HG02678 (cell line): ENCODE measurements around the gene MBNL2.
A peak's percentile ranks its signal among the peaks of the same experiment; 100 is the strongest.

Source experiments
- ATAC-seq: cut with Tn5 transposase; IDR thresholded peaks from one replicate; pipeline ENCODE4 v1.9.1; 2021; ENCODE audit warnings: mild to moderate bottlenecking, moderate library complexity; ENCODE audit not compliant: unreplicated experiment

The MBNL2 gene

DNA sequence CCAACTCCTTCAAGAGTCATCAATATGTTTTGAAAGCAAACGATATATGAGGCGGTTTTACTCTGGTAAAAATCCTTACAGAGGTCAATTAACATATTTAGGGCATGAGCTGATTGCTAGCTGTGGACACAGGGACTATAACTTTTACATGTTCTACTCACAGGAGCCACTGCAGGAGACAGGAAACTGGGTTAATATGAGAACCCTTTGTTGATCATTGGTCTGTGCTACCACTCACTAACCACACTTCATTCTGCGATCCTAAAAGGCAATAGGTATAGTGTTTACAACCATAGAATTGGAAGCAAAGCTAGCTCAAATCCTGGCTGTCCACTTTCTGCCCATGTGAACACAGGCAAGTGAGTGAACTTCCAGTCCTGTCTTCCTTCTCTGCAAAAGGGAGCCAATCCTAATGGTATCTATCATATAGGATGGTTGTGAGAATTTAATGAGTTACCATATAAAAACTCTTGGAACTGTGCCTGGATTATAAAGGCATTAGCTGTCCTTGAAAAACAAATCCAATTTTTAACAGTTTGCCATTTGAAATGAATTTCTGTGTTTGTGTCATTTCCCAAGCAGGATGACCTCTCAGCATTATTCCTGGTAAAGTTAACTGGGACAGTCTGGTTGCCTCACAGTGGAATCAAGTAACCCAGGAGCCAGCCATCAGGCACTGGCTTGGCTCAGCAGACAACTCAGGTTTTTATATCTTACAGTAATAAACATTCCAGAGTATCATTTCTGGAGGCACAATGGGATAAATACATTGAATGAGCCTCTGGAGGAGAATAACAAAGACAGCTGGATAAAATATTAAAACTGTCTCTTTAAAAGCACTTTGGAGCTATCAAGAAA lies 182.0 kb downstream of the MBNL2 start:
- no peak for ATAC-seq

DNA sequence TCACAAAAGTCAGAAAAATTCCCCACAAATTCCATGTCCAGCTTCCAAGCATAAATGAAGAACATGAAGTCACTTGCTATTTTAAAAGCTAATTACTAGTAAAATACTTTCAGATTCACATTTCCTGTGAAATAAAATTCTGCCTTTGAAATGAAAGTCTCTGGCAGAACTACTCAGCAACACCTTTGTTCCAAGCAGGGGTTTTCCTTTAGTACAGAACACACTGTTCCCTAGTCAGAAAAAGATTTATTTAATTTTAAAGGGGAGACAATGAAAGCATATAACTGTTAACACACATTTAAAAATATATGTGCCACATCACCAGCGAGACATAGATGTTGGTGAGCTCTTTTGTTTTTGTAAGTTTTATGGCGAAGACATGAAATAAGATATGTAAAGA lies 185.4 kb downstream of the MBNL2 start:
- no peak for ATAC-seq

DNA sequence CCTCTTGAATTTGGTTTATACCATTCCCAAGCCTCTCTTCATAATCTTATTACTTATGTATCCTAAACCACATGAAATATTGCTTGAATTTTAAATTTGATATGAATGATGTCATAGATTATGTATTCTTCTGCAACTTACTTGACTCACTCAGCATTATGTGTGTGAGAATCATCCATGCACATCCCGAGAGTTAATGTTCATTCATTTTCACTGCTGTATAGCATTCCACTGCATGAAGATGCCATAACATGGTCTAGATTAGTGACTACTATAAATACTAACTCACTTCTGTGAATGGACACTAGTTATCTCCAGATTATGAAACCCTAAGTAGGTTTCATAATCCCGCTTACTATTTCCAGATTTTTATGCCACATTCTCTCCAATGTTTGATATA lies 186.8 kb downstream of the MBNL2 start:
- ATAC-seq: no peak

DNA sequence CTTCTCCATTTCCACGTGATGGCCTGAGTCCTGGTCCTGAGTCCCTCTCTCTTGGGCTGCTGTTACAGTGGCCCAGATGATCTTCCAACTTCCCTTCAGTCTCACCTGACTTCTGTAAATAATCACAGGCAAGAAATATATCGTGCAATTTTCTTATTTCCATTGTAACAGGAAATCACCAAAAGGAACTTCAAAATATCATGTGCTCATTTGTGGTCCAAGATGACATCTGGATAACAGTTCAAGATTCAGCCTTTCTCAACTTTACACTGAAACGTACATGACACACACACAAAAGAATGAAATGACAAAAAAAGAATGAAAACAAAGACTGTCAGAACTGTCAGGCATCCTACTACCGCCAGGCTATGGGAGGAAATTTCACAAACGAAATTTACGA lies 189.9 kb downstream of the MBNL2 start:
- no peak for ATAC-seq

DNA sequence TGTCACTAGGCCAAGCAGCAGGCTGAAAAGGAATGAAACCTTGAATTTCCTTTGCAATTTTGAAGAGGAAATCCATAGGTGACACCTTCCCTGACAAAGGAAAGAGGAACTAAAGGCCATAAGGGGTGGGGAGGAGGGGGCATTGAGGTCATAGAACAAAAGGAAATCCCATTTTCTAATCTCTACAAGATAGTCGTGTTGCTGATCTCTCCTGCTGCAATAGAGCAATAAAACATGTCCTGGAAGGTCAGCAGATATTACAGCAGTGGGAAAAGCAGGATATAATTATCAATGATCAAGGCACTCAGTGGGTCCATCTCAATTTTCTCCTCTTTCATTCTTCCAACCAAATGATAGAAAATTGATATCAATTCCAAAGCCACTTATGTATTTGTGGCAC lies 191.6 kb downstream of the MBNL2 start:
- ATAC-seq: no peak

DNA sequence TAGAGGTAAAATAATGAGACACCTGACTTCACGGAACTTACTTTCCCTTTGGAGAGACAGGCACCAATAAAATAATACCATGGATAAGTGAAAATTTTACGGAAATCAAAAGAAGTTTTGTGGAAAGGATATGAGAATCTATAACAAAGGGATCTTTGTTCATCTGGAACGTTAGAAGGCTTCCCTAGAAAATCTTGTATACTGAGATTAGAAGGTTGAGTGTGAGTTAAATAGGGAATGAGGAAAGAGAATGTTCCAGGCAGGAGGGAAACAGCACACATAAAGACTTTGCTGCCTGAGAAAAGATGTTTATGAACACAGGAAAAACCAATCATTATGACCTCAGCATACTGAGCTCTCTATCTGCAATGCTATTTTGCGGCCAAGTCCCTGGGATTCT lies 192.3 kb downstream of the MBNL2 start:
- ATAC-seq: no peak

DNA sequence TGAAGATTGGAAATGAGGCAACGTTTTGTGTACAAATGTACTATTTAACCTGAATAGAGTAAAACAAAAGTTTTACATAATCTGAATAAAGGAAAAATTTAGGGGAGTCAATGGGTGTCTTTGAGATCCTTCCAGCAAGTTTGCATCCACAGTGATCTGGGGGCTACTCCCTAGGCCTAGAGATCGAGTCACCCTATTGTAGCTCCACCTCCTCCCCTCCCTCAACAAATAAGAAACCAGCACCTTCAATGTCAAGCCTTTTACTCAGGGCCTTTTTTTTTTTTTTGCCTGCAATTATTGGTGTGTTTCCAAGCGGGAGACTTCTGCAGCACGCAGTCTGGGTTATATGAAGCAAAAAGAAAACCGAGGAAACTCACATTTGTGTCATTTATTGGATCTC lies 195.6 kb downstream of the MBNL2 start:
- ATAC-seq: no peak

DNA sequence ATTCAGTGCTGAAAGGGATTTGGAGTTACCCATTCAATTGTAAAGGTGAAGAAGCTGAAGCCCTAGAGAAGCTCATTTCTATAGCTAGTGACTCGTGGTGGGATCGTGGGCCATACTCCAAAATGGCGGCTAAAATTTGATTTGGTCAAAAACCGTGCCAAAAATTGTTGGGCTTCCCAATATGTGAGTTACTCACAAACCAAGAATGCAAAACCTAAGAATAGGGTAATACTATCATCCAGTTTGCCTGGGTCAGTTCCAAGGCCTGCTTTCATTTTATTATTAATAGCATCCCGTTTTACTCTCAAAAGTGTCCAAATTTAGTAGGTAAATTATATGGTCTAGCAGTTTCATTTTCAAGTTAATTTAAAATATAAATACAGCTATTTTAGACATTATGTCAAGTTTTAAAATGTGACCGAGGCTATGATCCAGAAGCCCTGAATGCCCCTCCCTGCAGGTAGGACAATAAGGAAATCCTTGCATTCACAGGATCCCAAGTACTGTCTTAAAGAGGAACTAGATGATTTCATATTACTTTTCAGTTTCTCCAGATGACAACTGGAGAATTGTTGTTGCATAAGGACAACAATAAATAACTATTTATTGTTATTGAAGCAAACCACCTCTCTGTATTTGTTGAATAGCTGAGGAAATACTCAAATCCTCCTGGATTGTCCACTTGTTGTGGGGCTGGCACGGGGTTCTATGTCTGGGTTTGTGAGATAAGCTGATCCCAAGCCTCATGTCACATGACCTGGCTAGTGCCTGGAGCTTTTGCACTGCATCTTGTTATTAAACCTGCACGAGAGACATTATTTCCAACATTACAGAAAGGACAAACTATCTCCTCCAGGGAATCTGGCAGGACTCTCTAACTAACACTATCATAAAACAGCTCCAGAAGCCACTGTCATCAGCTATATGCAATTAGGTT lies 200.3 kb downstream of the MBNL2 start:
- no peak for ATAC-seq

DNA sequence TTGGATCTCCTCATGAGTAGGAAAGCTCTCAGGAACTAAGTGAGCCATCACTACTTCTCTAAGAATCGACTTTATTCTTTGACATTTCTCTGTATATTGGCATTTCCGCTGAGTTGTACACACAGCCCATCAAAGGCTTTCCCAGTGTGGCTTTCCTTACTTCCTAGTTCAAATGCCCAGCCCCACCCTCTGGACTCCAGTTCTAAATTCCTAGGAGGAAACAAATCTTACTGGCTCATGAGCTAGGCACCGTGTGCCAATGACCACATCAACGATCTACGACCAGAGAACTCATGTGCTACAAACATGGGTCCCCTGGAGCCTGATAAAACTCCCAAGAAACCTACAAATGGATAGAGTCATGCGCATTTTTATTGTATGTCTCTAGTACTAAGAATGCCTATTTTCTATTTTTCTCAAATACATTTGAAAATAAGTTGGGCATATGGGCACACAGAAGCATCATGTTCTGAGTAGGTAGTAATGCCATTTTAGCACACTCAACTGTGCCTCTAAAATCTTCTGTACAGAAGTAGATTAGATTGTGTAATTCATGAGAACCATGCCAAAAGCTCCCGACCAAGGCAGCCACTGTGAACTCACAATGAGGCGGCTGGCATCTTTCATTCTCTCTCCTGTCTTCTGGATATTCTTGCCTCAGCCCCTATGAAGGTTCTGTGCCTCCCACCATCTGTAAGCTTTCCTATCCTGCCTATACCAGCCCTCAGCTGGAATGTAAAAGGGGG lies 201.3 kb downstream of the MBNL2 start:
- no peak for ATAC-seq

DNA sequence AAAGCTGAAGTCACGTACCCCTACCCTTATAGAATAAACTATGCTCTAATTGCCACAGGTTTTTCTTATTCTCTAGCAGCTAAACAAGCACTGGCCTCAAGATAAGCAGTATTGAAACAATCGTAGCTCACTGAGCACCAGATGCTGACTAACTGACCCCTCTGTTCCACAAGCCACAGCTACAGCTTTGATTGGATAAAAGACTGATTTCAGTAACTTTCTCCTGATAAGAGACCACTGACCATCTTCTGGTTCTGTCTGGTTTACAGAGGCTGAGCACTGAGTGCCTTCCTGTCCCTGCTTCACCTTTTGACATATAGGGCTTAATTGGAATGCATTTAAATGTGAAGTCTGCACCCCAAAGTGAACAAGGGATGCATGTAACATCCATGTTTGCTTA lies 203.5 kb downstream of the MBNL2 start:
- ATAC-seq: no peak

DNA sequence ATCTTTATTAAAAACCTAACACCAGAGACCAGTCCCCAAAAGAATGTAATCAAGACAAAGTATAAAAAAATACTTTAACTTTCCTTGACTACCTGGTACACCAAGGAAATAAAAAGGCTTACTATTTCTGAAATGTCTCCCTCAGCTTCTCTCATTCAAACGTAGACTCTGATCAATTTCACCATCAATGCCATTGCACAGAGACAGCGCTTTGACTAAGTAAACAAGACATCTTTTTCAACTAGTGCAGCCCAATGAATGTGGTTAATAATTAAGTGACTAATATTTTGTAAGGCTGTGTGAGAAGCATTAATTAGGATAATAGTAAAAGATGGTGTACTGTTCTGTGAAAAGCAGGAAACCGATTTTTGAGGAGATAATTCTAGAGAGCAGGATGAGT lies 204.6 kb downstream of the MBNL2 start:
- ATAC-seq: no peak

DNA sequence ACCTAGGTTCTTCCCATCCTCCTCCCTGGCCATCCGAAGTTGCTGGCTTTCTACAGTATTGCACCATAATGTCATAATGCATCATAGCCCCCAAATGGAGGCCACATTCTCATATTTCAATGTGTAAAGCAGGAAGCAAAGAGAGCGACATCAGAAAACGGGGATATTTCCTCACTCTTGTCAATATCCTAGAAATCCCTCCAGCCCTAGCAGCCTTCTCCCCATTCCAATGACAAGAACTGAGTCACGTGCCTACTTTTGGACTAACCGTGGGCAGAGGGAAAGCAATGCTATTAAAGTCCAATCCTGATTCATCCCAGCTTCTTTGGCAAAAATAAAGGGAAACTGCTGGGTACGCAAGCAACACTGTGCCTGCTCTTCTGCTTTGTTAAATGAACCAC lies 207.5 kb downstream of the MBNL2 start:
- ATAC-seq: no peak

DNA sequence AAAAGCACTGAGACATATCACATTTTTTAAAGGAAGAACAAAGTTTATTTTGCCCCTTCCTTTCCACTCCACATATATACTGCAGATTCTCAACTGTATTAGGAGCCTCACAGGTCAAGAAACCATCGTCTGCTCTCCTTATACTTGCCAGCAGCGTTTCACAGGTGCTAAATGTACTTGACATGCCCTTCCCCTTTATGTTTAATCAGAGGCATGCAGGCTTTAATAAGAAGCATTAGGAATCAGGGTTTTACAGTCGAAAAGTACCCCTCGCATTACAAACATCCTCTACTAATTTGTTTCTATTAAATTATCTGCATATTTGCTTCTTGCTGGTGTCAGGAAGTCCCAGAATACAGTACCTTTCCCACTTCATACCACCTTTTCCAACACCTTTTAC lies 208.2 kb downstream of the MBNL2 start:
- ATAC-seq: no peak

DNA sequence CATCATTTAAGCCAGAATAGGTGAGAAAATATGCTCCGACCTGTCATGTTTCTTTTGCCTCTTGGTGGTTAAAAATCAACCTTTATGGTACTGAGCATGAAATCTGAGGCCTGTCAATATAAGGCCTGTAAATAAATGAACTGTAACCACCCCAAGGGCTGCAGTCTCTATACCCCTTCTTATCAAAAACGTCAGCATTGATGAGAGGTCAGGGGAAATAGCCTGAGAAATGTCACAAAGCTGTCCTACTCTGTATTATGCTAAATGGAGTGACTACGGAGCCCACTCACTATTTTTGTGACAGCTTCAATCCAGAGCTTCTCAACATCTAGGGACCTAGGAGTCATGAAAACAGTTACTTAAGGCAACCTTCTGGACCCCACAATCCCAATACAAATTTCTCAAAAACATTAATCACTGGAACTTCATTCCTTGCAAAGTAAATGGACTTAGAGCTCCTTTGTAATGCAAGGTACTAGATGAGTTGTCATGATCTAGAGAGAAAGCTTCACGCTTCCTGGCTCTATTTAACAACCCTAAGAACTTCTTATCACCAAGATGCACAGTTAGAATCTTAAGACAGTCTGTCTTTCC lies 209.1 kb downstream of the MBNL2 start:
- ATAC-seq: no peak

DNA sequence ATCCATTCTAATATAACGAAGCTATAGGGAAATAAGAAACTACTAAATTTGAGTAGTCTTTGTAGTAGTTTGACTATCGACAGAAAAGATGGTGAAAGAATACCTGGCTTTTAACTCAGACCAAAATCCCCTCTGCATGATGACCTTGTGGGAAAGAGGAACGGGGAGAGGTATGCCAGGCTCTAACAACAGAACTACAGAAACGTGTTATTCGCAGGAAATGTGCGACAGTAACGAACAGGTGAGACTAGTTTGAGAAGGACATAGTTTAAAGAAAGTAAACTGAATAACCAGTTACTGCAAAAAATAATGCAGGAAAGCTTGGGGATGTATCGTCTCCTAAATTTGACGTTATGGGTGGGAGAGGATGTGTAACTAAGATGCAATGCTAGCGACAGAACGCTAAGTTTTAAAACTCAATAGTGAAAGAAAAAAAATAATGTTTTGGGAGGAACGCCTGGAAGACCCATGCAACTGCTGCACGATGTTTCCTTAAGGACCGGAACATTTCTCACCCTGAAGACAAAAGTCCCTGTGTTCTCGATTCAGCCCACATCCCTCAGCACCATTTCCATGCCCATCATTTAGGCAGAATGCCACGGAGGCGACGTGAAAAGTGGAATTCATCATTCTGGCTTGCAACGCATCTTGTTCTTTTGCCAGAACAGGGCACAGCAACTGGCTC lies 210.2 kb downstream of the MBNL2 start:
- ATAC-seq: no peak

DNA sequence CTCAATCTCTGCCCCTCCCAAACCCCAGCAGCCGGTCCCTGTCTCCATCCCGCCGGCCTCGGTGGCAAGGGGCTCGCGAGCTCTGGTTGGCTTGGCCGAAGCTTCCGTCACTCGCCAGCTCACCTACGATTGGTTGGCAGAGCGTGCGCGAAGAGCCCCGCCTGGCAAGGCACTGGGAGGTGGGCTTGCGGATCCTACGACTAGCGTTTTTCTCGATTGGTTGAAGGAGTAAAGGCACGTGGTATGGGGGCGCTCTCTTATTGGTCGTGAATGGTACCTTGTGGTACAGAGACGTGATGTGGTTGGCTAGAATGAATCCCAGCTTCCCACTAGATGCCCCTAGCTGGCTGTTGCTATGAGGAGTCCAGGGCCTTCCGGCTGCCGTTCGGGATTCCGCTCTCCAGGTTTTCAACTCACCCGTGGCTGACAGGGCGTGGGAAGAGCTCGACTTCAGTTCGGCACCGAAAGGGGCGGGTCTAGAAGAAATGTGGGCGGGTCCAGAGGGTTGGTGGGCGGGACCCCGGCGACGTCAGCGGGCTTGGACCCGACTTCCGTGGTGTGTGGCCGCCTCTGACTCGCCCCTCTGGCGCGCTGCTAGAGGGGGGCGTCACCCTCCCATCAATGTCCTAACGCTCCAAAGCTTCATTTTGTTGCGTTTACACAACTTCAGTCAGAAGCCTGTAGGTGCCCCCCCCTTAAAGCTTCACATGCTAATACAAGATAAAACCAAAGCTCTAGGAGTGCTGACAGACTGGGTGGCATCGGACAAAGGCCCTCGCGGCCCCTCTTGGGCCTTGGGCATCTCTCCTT lies 211.0 kb downstream of the MBNL2 start:
- ATAC-seq: peak; percentile 76

DNA sequence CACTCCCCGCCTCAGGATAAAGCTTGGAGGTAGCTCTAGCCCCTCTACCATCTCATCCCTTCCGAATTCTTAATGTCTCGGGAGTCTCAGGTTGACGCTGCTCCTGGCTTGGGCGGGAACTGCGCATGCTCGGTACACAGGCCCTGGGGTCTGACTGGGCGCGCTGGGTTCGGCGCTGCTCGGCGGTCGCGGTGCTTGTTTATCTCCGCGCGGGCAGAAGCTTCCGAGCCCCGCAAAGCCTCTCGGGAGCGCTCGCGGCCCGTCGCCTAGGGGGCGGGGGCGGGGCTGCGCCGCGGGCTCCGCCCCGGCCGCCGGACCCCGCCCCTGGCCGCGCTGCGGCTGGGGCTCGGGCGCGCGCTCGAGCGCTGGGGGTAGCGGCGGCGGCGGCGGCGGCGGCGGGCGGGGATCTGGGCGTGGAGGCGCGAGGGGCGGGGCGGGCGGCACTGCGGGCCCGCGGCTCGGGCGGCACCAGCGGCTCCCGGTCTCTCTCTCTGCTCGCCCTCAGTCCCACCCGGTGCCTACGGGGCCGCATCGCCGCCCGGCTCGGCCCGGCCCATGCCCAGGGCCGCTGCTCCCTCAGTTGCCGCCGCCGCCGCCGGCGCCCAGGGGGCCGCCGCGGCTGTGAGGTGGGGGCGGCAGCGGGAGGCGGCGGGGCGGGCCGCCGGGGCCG lies 211.7 kb downstream of the MBNL2 start, which contains the start of gene RAP2A:
Gene RAP2A (plus strand): TSS at position 443 of the 670 bp plus-strand sequence. CDS start 302 bp downstream, outside the sequence.
- ATAC-seq: peak; percentile 45

DNA sequence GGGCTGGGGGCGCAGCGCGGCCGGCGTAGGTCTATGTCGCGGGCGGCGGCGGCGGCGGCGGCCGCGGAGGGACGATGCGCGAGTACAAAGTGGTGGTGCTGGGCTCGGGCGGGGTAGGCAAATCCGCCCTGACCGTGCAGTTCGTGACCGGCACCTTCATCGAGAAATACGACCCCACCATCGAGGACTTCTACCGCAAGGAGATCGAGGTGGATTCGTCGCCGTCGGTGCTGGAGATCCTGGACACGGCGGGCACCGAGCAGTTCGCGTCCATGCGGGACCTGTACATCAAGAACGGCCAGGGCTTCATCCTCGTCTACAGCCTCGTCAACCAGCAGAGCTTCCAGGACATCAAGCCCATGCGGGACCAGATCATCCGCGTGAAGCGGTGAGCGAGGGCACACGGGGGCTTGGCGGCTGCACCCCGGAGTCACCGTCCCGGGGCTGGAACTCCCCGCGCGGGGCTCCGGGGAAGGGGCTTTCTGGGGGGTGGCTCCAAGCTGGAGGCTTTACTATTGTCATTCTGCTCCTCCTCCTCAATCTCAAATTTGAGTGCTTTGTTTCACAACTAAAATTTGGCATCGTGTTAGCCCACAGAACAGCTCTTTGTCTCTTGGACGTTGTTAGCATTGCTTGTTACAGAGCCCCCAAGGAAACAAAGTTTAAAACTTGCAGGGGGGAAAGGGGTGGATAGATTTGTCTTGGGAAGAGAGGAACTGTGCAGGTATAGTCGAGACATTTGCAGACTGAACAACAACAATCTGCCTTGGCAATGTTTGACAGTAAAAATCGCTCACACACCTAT lies 212.5 kb downstream of the MBNL2 start:
- peak; percentile 2 for ATAC-seq
